Spleen (tissue), 11 donors: ENCODE measurements around the gene GPC3. TPM values are rescaled to one million over a fixed set of nuclear protein-coding genes. Genes with fewer than 3 reads are reported as not detected.

Experiments
- DNase-seq: peaks from one replicate; pipeline ENCODE4 v3.0.0-alpha.2; 2020
- H3K27ac ChIP-seq, 8 donors: fragments of 200-600 bp; sonication (generic) in 7 of 8; 1 replicate in 4 of 8; 2 replicates in 4 of 8; pipeline versions ENCODE4 v1.5.0 to v1.8.0; 2016 to 2021; ENCODE audit warnings: inconsistent platforms in 4 of 8, mild to moderate bottlenecking in 4 of 8, moderate library complexity in 1 of 8
- H3K27me3 ChIP-seq, 7 donors: fragments of 200-600 bp; sonication (generic) in 6 of 7; replicated peaks in 1 of 7; 1 replicate in 4 of 7; 2 replicates in 3 of 7; pipeline versions ENCODE4 v1.5.0 to v1.8.0; 2016 to 2021; ENCODE audit warnings: inconsistent platforms in 3 of 7, mild to moderate bottlenecking in 1 of 7
- H3K36me3 ChIP-seq, 6 donors: fragments of 200-600 bp; sonication (generic) in 5 of 6; 1 replicate in 4 of 6; 2 replicates in 2 of 6; pipeline versions ENCODE4 v1.5.0 to v1.8.0; 2016 to 2021; ENCODE audit warnings: inconsistent platforms in 2 of 6
- H3K4me1 ChIP-seq, 6 donors: fragments of 200-600 bp; sonication (generic) in 5 of 6; 1 replicate in 3 of 6; 2 replicates in 3 of 6; pipeline versions ENCODE4 v1.5.0 to v1.8.0; 2016 to 2021; ENCODE audit warnings: inconsistent platforms in 3 of 6
- H3K4me3 ChIP-seq, 8 donors: fragments of 200-600 bp; sonication (generic) in 7 of 8; 1 replicate in 4 of 8; 2 replicates in 4 of 8; pipeline versions ENCODE4 v1.5.0 to v1.8.0; 2016 to 2021; ENCODE audit warnings: inconsistent platforms in 4 of 8, mild to moderate bottlenecking in 4 of 8, moderate library complexity in 2 of 8
- H3K9me3 ChIP-seq, 8 donors: fragments of 200-600 bp; sonication (generic) in 7 of 8; 1 replicate in 4 of 8; 2 replicates in 4 of 8; pipeline versions ENCODE4 v1.5.0 to v1.8.0; 2016 to 2021; ENCODE audit warnings: inconsistent platforms in 4 of 8
- CTCF ChIP-seq, 11 experiments: fragments of 200-600 bp in 7 of 11; fragments of 450-650 bp in 4 of 11; sonication (generic) in 4 of 11; IDR thresholded peaks in 8 of 11; conservative IDR thresholded peaks in 3 of 11; 1 replicate in 7 of 11; 2 replicates in 4 of 11; pipeline versions ENCODE4 v1.4.0 to v1.8.0; 2016 to 2021; ENCODE audit warnings: antibody characterized with exemption in 11 of 11, inconsistent platforms in 4 of 11, mild to moderate bottlenecking in 1 of 11
- POLR2A ChIP-seq, 3 donors: fragments of 450-650 bp; IDR thresholded peaks; one replicate each; pipeline ENCODE4 v1.5.1; 2017; ENCODE audit warnings: antibody characterized with exemption in 3 of 3, mild to moderate bottlenecking in 1 of 3
- POLR2AphosphoS5 ChIP-seq, 3 donors: sonication (generic); formaldehyde crosslinking; IDR thresholded peaks; one replicate each; pipeline ENCODE4 v1.5.1; 2017; ENCODE audit warnings: antibody characterized with exemption in 3 of 3
- WGBS, 5 donors: extraction: QIAGEN DNeasy Blood & Tissue Kit in 3 of 5; methylation state at CpG; one replicate each; pipeline versions ENCODE4 v1.1.5 to v1.1.7; 2013 to 2018; 5-methylcytosine and 5-hydroxymethylcytosine counted together
- intact Hi-C: fragments of 100-400 bp; cut with DNase I; formaldehyde crosslinking; loops from one replicate; pipeline ENCODE4 v1.15.0; 2023; ENCODE audit warnings: low total_unique reads
- polyA plus RNA-seq, 3 donors: library from polyadenylated mRNA; stranded (reverse); fragments of 200-250 nt; gene quantifications; one replicate each; pipeline ENCODE4 v1.2.1, GENCODE V29; 2013
- total RNA-seq, 7 donors: library from RNA; depleted of rRNA in 3 of 7; stranded (reverse); fragments of >200 nt in 3 of 7; fragmentation: NEBNext Ultra II Directional in 4 of 7; extraction: Animal tissue kit (Norgen Biotek cat#: 25700) in 4 of 7; gene quantifications; one replicate each; pipeline versions ENCODE4 v1.1.0 to v1.2.1, GENCODE V29; 2016 to 2021
- donor health status: healthy with polysubstance abuse.
- donor health status: DM: no; HTN: no; CAD: no; lungs with moderate emphysema.
- donor health status: DM: no; HTN: no; CAD: no.
- donor health status: Bipolar disorder and iron deficiency.
- donor health status: healthy.
- donor health status: DM: no; HTN: no; CAD: no.
- donor health status: DM: yes; HTN: yes; CAD: no.

The GPC3 gene
- total and polyA plus RNA-seq, 10 donors = 0.41 to 3.3 (median 1.5) TPM

GRCh38 chrX:133983256-133983973 is 2.0 kb downstream of the GPC3 start:
- Histone ChIP-seq H3K4me1 (peaks cover 3 to 11% (median 5%) of the 10 kb centered on the region in 6 donors), H3K27me3 (peaks cover 0 to 56% (median 24%) of the 10 kb centered on the region in 7 donors), H3K4me3 (no peak overlapping the region), H3K36me3 (no peaks in the 10 kb centered on the region), H3K27ac (no peak overlapping the region), H3K9me3 (no peaks in the 10 kb centered on the region)
- WGBS, 5 donors = 47 to 73% (median 64%) methylated on average over 8 of the region's 8 CpGs
- intact Hi-C loops = no loop called here
- no peak for DNase-seq
- TF ChIP-seq CTCF (IDR thresholded peaks at IDR 0.05 in 8 of 11, conservative IDR thresholded peaks at IDR 0.05 in 3 of 11) (no peak), POLR2A (IDR thresholded peaks at IDR 0.05) (no peak), POLR2AphosphoS5 (IDR thresholded peaks at IDR 0.05) (no peak)

- 48 to 80% (median 72%) methylated on average over 3 of the region's 3 CpGs for WGBS, 5 donors
- H3K27me3 ChIP-seq = peaks cover 0 to 53% (median 24%) of the 10 kb centered on the region in 7 donors
- no peak for DNase-seq
Observed at GRCh38 chrX:133981924-133982323, 3.5 kb downstream of the GPC3 start.

DNA sequence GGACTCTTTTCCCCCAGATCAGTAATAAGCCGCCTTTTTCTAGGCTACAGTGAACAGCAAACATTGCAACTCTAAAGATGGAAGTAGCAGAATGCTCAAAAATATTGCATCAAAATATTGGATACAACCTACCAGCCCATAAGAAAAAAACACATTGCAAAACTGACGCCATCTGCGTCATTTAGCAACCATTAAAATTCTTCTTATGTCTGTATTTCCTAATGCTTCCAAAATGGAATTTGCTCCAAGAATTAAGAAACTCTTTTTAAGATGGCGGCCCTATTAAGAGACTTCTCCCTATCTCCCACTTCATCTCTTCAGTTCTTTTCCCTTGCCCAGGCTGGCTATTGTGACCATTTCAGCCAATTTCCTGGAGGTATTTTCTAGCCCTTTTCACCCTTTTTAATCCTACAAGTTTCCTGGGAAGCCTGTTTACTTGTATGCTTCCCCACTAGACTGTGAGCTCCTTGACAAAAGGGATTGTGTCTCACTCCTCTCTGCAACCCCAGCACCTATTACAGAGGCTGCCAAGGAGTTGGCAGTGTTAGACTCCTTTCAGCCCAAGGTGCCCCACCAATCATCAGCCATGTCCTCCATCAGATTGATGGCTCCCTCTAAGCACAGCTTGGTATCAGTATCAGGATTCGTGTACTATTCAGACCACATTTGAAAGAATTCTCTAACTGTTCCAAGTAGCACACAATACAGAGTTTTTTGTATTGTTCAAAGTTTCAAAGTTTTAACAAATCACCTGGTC is 4.4 kb downstream of the GPC3 start:
- intact Hi-C loops = no loop called here
- H3K27me3 ChIP-seq = peaks cover 0 to 44% (median 20%) of the 10 kb centered on the region in 7 donors
- H3K27ac ChIP-seq = no peak overlapping the region
- no peak for DNase-seq
- H3K36me3 ChIP-seq = no peaks in the 10 kb centered on the region
- 70 to 93% (median 88%) methylated on average over 5 of the region's 5 CpGs for WGBS, 5 donors
- H3K4me1 ChIP-seq = peaks cover 2 to 10% (median 5%) of the 10 kb centered on the region in 6 donors
- no peaks in the 10 kb centered on the region for H3K9me3 ChIP-seq
- TF ChIP-seq CTCF (IDR thresholded peaks at IDR 0.05 in 8 of 11, conservative IDR thresholded peaks at IDR 0.05 in 3 of 11) (no peak), POLR2A (IDR thresholded peaks at IDR 0.05) (no peak), POLR2AphosphoS5 (IDR thresholded peaks at IDR 0.05) (no peak)
- no peak overlapping the region for H3K4me3 ChIP-seq

More at GRCh38 chrX:133981924-133982323, 3.5 kb downstream of the GPC3 start:
- Histone ChIP-seq H3K27ac (no peak overlapping the region), H3K36me3 (no peaks in the 10 kb centered on the region), H3K4me1 (peaks cover 3 to 11% (median 5%) of the 10 kb centered on the region in 6 donors), H3K4me3 (no peak overlapping the region), H3K9me3 (no peaks in the 10 kb centered on the region)
- no peak for TF ChIP-seq CTCF (IDR thresholded peaks at IDR 0.05 in 8 of 11, conservative IDR thresholded peaks at IDR 0.05 in 3 of 11)
- TF ChIP-seq POLR2A (IDR thresholded peaks at IDR 0.05) = no peak
- TF ChIP-seq POLR2AphosphoS5 (IDR thresholded peaks at IDR 0.05) = no peak
- intact Hi-C loops = no loop called here

- Histone ChIP-seq H3K27me3 (peaks cover 0 to 40% (median 17%) of the 10 kb centered on the region in 7 donors), H3K9me3 (no peaks in the 10 kb centered on the region), H3K27ac (no peak overlapping the region), H3K4me3 (no peak overlapping the region), H3K4me1 (peaks cover 0 to 6% (median 4%) of the 10 kb centered on the region in 6 donors), H3K36me3 (no peaks in the 10 kb centered on the region)
- TF ChIP-seq POLR2AphosphoS5 (IDR thresholded peaks at IDR 0.05) (no peak), POLR2A (IDR thresholded peaks at IDR 0.05) (no peak), CTCF (IDR thresholded peaks at IDR 0.05 in 8 of 11, conservative IDR thresholded peaks at IDR 0.05 in 3 of 11) (no peak)
- 68 to 85% (median 82%) methylated on average over 2 of the region's 2 CpGs for WGBS, 5 donors
- no peak for DNase-seq
- intact Hi-C loops = no loop called here
Observed at GRCh38 chrX:133980406-133980805, 5.0 kb downstream of the GPC3 start.
